HEK293 (cell line): Measurements from ENCODE around the gene SLC17A1.

Source experiments
- CTCF ChIA-PET: fragments of 350-600 bp; formaldehyde crosslinking; extraction: SDS; loops from one replicate; lab custom pipeline; 2021; ENCODE audit warnings: antibody characterized with exemption; lab: Yijun Ruan, JAX
- POLR2A ChIA-PET: fragments of 300-600 bp; formaldehyde crosslinking; extraction: SDS; loops from one replicate; lab custom pipeline; 2020; ENCODE audit warnings: antibody characterized with exemption, inconsistent platforms; lab: Yijun Ruan, JAX
- H3K27ac ChIP-seq: fragments of 200-500 bp; sonication (Bioruptor generic); 2 replicates; pipeline ENCODE4 v1.5.1; 2014; ENCODE audit warnings: low read depth, low read length, control low read depth, inconsistent platforms; ENCODE audit errors: extremely low read depth
- H3K36me3 ChIP-seq, 2 experiments: fragments of 200-500 bp in 1 of 2; sonication (Bioruptor generic) in 1 of 2; 1 replicate in 1 of 2; 2 replicates in 1 of 2; pipeline ENCODE4 v1.5.1; 2014 to 2017; ENCODE audit warnings: inconsistent platforms in 2 of 2, low read length in 2 of 2; ENCODE audit not compliant: control insufficient read depth in 2 of 2, insufficient read depth in 1 of 2
- H3K4me1 ChIP-seq: fragments of 200-500 bp; sonication (Bioruptor generic); 2 replicates; pipeline ENCODE4 v1.5.1; 2014; ENCODE audit warnings: mild to moderate bottlenecking, low read length, inconsistent platforms; ENCODE audit not compliant: control insufficient read depth, insufficient read depth
- H3K4me3 ChIP-seq: 2 replicates; pipeline ENCODE4 v1.5.1; 2011; ENCODE audit warnings: low read depth, mild to moderate bottlenecking, control low read depth, low read length, moderate library complexity
- H3K9me3 ChIP-seq: fragments of 200-500 bp; sonication (Bioruptor generic); 2 replicates; pipeline ENCODE4 v1.5.1; 2014; ENCODE audit warnings: low read depth, low read length, inconsistent platforms; ENCODE audit not compliant: control insufficient read depth, insufficient read depth
- HOXA7 ChIP-seq: sonication (generic); formaldehyde crosslinking; IDR thresholded peaks from 2 replicates; pipeline ENCODE4 v1.8.1; 2022; ENCODE audit warnings: missing genetic modification reagents, borderline replicate concordance
- MEIS1 ChIP-seq: sonication (generic); formaldehyde crosslinking; IDR thresholded peaks from 2 replicates; pipeline ENCODE4 v1.8.1; 2022; ENCODE audit warnings: missing genetic modification reagents, mild to moderate bottlenecking, borderline replicate concordance
- PRDM1 ChIP-seq: fragments of 450-650 bp; formaldehyde crosslinking; IDR thresholded peaks from 2 replicates; pipeline ENCODE4; 2016; ENCODE audit warnings: missing biosample characterization, missing genetic modification characterization
- ZNF174 ChIP-seq: fragments of 450-650 bp; formaldehyde crosslinking; IDR thresholded peaks from 2 replicates; pipeline ENCODE4 v1.5.0; 2017; ENCODE audit warnings: missing biosample characterization, mild to moderate bottlenecking, missing genetic modification characterization
- ZNF19 ChIP-seq: fragments of 450-650 bp; formaldehyde crosslinking; IDR thresholded peaks from 2 replicates; pipeline ENCODE4; 2016; ENCODE audit warnings: missing biosample characterization, missing genetic modification characterization, low read depth
- ZNF202 ChIP-seq: fragments of 450-650 bp; formaldehyde crosslinking; IDR thresholded peaks from 2 replicates; pipeline ENCODE4 v1.5.1; 2016; ENCODE audit warnings: missing biosample characterization, missing genetic modification characterization, borderline replicate concordance
- ZNF555 ChIP-seq: fragments of 450-650 bp; formaldehyde crosslinking; conservative IDR thresholded peaks from 2 replicates; pipeline ENCODE4 v1.5.1; 2017; ENCODE audit warnings: missing biosample characterization, mild to moderate bottlenecking, missing genetic modification characterization, inconsistent platforms
- ZNF623 ChIP-seq: fragments of 450-650 bp; formaldehyde crosslinking; IDR thresholded peaks from 2 replicates; pipeline ENCODE4 v1.5.1; 2016; ENCODE audit warnings: missing biosample characterization, missing genetic modification characterization
- ZNF654 ChIP-seq: fragments of 450-650 bp; formaldehyde crosslinking; IDR thresholded peaks from 2 replicates; pipeline ENCODE4 v1.5.1; 2016; ENCODE audit warnings: low read depth, missing biosample characterization, missing genetic modification characterization
- ZSCAN16 ChIP-seq: fragments of 450-650 bp; formaldehyde crosslinking; IDR thresholded peaks from 2 replicates; pipeline ENCODE4 v1.5.1; 2016; ENCODE audit warnings: missing biosample characterization, missing genetic modification characterization
- ZXDB ChIP-seq: fragments of 450-650 bp; formaldehyde crosslinking; IDR thresholded peaks from 2 replicates; pipeline ENCODE4 v1.5.1; 2016; ENCODE audit warnings: missing biosample characterization, missing genetic modification characterization
- TF ChIP-seq, protein P1 (sequence below): fragments of 450-650 bp; formaldehyde crosslinking; IDR thresholded peaks from 2 replicates; pipeline ENCODE4 v1.5.1; 2017; ENCODE audit warnings: missing biosample characterization, missing genetic modification characterization
- TF ChIP-seq, protein P2 (sequence below): fragments of 450-650 bp; formaldehyde crosslinking; IDR thresholded peaks from 2 replicates; pipeline ENCODE4 v1.5.1; 2016; ENCODE audit warnings: missing biosample characterization, missing genetic modification characterization
- TF ChIP-seq, protein P3 (sequence below): sonication (generic); formaldehyde crosslinking; IDR thresholded peaks from 2 replicates; pipeline ENCODE4 v1.8.1; 2022; ENCODE audit warnings: mild to moderate bottlenecking, moderate library complexity, missing genetic modification reagents
- TF ChIP-seq, protein P4 (sequence below): fragments of 450-650 bp; formaldehyde crosslinking; IDR thresholded peaks from 2 replicates; pipeline ENCODE4 v1.5.1; 2016; ENCODE audit warnings: missing biosample characterization, missing genetic modification characterization
- TF ChIP-seq, protein P5 (sequence below): fragments of 450-650 bp; formaldehyde crosslinking; IDR thresholded peaks from 2 replicates; pipeline ENCODE4 v1.5.1; 2016; ENCODE audit warnings: missing biosample characterization, missing genetic modification characterization
- TF ChIP-seq, protein P6 (sequence below): fragments of 450-650 bp; formaldehyde crosslinking; IDR thresholded peaks from 2 replicates; pipeline ENCODE4 v1.5.0; 2017; ENCODE audit warnings: missing biosample characterization, missing genetic modification characterization, borderline replicate concordance
- TF ChIP-seq, protein P7 (sequence below): IDR thresholded peaks from 2 replicates; pipeline ENCODE4 v1.6.1; 2011; ENCODE audit warnings: mild to moderate bottlenecking, low read depth, low read length, borderline replicate concordance

The SLC17A1 gene

DNA sequence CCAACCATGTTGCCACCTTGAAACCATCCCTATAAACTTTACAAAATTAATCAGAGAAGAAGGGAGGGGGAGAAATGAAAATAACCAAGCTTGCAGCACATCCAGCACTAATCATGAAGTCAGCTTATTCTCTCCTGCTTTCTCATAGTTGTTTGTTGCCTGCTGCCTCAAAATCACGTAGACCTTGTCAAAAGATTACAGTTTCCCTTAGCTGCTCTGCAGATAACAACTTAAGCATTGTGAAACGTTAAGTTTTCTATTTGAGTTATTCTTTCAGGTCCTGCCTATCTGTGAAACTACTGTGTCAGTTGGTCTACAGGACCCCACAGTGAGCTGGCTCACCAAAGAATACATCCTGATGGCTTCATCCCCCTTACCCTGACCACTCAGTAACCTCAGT is 44.4 kb downstream of the SLC17A1 start (continued):
- TF ChIP-seq, protein P1, sequence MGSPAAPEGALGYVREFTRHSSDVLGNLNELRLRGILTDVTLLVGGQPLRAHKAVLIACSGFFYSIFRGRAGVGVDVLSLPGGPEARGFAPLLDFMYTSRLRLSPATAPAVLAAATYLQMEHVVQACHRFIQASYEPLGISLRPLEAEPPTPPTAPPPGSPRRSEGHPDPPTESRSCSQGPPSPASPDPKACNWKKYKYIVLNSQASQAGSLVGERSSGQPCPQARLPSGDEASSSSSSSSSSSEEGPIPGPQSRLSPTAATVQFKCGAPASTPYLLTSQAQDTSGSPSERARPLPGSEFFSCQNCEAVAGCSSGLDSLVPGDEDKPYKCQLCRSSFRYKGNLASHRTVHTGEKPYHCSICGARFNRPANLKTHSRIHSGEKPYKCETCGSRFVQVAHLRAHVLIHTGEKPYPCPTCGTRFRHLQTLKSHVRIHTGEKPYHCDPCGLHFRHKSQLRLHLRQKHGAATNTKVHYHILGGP = no peak
- no peak for TF ChIP-seq ZNF174
- TF ChIP-seq ZNF19 (tag by site-specific recombination) = no peak
- TF ChIP-seq, protein P2, sequence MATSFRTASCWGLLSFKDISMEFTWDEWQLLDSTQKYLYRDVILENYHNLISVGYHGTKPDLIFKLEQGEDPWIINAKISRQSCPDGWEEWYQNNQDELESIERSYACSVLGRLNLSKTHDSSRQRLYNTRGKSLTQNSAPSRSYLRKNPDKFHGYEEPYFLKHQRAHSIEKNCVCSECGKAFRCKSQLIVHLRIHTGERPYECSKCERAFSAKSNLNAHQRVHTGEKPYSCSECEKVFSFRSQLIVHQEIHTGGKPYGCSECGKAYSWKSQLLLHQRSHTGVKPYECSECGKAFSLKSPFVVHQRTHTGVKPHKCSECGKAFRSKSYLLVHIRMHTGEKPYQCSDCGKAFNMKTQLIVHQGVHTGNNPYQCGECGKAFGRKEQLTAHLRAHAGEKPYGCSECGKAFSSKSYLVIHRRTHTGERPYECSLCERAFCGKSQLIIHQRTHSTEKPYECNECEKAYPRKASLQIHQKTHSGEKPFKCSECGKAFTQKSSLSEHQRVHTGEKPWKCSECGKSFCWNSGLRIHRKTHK = no peak
- TF ChIP-seq ZSCAN16 (tag by site-specific recombination) = no peak
- TF ChIP-seq ZNF623 (tag by site-specific recombination) = no peak

DNA sequence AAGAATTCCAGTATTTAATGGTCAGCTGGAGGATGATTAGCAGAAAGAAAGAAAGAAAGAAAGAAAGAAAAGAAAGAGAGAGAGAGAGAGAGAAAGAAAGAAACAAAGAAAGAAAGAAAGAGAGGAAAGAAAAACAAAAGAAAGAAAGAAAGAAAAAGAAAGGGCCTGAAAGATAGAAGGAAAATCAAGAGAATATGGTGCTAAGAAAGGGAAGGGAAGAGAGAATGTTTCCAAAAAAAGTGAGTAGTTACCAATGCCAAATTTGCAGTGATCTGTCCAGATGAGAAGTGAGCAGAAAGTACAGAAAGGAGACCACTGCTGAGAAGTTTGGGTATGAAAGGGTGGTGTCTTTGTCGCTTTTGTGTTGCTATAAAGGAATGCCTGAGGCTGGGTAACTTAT is 50.7 kb downstream of the SLC17A1 start:
- H3K4me3 ChIP-seq = no peak overlapping the region
- no peaks in the 10 kb centered on the region for H3K36me3 ChIP-seq
- H3K27ac ChIP-seq = no peak overlapping the region
- CTCF ChIA-PET = interaction anchor here (0.7 to 1.4 kb wide), 3 partner anchors 7 to 900 kb away, joined by 3 to 5 read pairs (median 3); no protein-coding TSS in a partner anchor
- TF ChIP-seq, protein P3, sequence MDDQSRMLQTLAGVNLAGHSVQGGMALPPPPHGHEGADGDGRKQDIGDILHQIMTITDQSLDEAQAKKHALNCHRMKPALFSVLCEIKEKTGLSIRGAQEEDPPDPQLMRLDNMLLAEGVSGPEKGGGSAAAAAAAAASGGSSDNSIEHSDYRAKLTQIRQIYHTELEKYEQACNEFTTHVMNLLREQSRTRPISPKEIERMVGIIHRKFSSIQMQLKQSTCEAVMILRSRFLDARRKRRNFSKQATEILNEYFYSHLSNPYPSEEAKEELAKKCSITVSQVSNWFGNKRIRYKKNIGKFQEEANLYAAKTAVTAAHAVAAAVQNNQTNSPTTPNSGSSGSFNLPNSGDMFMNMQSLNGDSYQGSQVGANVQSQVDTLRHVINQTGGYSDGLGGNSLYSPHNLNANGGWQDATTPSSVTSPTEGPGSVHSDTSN (CRISPR knock-in tag) = no peak
- TF ChIP-seq PRDM1 (tag by site-specific recombination) (peak; percentile 70; the same call in 1 of the 2 replicates), HOXA7 (CRISPR knock-in tag) (no peak)
- TF ChIP-seq, protein P4, sequence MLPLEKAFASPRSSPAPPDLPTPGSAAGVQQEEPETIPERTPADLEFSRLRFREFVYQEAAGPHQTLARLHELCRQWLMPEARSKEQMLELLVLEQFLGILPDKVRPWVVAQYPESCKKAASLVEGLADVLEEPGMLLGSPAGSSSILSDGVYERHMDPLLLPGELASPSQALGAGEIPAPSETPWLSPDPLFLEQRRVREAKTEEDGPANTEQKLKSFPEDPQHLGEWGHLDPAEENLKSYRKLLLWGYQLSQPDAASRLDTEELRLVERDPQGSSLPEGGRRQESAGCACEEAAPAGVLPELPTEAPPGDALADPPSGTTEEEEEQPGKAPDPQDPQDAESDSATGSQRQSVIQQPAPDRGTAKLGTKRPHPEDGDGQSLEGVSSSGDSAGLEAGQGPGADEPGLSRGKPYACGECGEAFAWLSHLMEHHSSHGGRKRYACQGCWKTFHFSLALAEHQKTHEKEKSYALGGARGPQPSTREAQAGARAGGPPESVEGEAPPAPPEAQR = no peak
- TF ChIP-seq, all 188 proteins: peak for 1
- Histone ChIP-seq H3K4me1 (no peaks in the 10 kb centered on the region), H3K9me3 (no peaks in the 10 kb centered on the region)
- POLR2A ChIA-PET = no interaction called here

DNA sequence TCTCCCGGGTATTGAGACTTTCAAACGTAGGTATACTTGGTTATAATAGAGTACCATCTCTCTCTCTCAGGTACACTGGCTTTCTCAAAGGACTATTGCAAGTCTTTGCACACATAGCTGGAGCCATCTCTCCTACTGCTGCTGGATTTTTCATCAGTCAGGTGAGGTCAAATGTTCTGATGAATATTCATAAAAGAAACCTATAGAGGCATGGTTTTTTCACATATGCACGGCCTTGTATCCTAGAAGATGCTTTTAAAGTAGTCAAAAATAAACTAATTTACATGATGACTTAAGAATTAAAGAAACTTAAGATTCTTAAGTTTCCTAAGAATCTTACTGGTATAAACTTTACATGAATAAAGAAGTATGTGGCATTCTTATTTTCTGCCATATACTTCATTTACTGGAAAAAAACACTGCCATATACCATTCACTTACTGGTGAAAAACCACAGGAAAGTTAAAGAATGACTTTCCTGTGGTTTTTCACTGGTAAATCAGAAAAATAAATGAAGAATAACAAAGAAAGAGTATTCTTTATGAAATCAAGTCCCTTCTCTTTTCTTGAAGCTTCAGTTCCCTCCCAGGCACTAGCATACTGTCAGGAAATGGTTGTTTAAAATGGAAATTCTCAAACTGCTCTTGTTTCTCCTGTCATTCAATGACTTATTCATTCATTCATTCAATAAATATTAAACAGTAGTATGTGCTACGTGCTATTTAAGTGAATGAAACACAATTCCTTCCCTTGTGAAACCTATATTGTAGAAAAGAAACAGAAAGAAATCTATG is 53.8 kb downstream of the SLC17A1 start:
- Histone ChIP-seq H3K4me3 (no peak overlapping the region), H3K27ac (no peak overlapping the region), H3K9me3 (no peaks in the 10 kb centered on the region), H3K36me3 (no peaks in the 10 kb centered on the region), H3K4me1 (no peaks in the 10 kb centered on the region)
- CTCF ChIA-PET = no interaction called here
- POLR2A ChIA-PET = no interaction called here
- TF ChIP-seq, protein P1 = no peak
- TF ChIP-seq ZNF202 (tag by site-specific recombination) (no peak), MEIS1 (CRISPR knock-in tag) (no peak), ZNF555 (tag by site-specific recombination) (no peak), ZXDB (no peak), ZNF654 (no peak)
- TF ChIP-seq, protein P5, sequence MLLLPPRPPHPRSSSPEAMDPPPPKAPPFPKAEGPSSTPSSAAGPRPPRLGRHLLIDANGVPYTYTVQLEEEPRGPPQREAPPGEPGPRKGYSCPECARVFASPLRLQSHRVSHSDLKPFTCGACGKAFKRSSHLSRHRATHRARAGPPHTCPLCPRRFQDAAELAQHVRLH (tag by site-specific recombination) = no peak
- TF ChIP-seq, protein P6, sequence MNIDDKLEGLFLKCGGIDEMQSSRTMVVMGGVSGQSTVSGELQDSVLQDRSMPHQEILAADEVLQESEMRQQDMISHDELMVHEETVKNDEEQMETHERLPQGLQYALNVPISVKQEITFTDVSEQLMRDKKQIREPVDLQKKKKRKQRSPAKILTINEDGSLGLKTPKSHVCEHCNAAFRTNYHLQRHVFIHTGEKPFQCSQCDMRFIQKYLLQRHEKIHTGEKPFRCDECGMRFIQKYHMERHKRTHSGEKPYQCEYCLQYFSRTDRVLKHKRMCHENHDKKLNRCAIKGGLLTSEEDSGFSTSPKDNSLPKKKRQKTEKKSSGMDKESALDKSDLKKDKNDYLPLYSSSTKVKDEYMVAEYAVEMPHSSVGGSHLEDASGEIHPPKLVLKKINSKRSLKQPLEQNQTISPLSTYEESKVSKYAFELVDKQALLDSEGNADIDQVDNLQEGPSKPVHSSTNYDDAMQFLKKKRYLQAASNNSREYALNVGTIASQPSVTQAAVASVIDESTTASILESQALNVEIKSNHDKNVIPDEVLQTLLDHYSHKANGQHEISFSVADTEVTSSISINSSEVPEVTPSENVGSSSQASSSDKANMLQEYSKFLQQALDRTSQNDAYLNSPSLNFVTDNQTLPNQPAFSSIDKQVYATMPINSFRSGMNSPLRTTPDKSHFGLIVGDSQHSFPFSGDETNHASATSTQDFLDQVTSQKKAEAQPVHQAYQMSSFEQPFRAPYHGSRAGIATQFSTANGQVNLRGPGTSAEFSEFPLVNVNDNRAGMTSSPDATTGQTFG (tag by site-specific recombination) = no peak
- TF ChIP-seq, protein P7, sequence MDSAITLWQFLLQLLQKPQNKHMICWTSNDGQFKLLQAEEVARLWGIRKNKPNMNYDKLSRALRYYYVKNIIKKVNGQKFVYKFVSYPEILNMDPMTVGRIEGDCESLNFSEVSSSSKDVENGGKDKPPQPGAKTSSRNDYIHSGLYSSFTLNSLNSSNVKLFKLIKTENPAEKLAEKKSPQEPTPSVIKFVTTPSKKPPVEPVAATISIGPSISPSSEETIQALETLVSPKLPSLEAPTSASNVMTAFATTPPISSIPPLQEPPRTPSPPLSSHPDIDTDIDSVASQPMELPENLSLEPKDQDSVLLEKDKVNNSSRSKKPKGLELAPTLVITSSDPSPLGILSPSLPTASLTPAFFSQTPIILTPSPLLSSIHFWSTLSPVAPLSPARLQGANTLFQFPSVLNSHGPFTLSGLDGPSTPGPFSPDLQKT = no peak
